Activated CD4-positive, CD25-positive, alpha-beta regulatory T cell (primary cell): ENCODE measurements around the gene SEMA7A.

Source experiments
- DNase-seq, 4 experiments: peaks; one replicate each; lab custom pipeline; 2025; lab: John Stamatoyannopoulos, UW

SEMA7A gene

DNA sequence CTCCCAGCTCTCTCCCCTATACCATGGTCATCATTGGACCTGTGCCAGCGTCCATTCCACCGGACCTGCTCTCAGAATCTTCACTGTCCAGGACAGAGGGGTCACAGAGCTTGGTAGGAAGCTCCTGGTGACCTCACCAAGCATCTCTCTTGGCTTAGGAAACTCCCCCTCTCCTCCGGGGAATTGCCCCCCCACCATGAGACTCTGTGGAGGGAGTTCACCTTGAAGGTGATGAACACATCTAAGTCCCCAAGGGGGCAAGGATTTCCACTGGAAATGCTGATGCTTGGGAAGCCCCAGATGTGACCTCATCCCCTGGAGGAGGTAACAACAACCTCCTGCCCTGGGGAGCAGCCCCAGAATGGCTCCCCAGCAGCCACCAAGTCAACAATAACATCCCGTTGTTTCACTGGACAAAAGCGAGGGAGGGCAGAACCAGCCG, 3.2 kb downstream of the SEMA7A start:
- no peak for DNase-seq

DNA sequence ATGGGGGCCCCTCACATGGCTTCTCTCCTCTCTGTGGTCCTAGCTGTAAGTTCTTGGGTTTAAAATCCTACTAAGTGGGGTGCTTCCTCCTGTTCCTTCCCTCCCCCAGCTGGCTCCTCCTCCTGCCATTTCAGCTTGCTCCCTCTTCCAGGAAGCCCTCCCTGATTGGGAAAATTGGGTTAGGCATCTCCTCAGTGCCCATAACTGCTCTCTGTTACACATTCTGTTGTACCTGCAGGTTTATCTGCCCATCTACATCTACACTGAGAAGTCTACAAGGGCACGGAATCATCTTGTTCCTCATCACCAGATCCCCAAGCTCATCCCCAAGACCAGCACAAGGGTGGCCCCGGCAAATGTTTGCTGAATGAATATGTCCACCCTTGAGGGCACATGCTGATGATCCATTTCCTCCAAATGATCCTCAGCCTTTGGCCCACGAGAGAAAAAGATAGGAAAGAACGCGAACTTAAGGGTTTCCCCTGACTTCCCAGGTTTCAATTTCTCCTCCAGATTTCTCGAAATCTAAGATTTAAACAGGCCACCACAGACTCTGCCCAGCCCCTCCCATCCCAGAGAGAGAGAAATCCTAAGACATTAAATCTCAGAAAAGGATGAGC, 3.9 kb downstream of the SEMA7A start:
- no peak for DNase-seq

DNA sequence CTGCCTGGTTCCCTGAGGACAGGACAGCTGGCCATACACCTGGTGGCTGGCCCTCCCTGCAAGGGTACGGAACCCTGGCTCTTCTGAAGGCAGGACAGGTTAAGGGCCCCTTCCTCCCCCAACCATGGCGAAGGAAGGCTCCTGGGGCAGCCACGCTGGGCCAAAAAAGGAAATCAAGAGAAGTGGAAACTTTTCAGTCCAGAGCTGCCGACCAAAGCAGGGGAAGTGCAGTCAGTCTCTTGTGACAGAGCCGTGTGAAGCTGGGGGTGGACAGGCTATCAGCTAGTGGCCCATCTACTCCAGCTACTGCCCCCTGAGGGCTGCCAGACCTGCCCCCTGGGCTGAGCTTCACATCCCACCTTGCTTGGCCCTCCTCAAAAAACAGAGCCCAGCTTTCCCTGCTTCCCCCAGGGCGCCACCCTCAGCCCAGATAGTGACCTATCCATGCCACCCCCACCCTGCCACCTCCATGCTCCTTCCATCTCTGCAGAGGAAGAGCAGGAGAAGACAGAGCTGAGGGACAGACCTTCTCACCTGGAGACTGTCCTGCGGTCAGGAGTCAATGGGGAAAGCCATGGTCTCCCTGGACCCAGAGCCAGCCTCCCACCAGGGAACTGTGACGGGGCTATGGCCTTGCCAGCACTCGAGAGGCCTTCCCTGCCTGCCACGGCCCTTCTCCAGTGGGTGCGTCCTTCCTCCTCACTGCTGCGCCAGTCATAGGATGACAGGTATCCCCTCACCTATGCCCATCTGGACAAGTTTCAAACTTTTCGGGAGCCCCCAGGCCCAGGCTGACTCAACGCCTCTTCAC, 4.6 kb downstream of the SEMA7A start:
- DNase-seq: no peak

DNA sequence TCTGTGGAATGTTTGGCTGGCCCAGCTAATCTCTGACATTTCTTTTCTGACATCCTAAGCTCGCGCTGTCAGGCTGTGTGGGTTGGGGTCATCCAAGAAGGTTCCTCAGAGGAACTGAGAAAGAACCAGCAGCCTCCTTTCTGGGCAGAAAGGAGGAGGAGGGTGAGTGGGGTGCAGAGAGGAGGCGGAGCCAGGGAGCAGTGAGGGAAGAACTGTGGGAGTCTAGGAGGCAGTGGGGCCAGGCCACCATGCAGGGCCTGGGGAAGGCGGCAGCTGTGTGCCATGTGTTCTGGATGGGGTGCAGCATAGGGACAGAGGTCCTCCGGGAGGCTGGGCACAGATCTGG, 5.3 kb downstream of the SEMA7A start:
- DNase-seq: no peak

DNA sequence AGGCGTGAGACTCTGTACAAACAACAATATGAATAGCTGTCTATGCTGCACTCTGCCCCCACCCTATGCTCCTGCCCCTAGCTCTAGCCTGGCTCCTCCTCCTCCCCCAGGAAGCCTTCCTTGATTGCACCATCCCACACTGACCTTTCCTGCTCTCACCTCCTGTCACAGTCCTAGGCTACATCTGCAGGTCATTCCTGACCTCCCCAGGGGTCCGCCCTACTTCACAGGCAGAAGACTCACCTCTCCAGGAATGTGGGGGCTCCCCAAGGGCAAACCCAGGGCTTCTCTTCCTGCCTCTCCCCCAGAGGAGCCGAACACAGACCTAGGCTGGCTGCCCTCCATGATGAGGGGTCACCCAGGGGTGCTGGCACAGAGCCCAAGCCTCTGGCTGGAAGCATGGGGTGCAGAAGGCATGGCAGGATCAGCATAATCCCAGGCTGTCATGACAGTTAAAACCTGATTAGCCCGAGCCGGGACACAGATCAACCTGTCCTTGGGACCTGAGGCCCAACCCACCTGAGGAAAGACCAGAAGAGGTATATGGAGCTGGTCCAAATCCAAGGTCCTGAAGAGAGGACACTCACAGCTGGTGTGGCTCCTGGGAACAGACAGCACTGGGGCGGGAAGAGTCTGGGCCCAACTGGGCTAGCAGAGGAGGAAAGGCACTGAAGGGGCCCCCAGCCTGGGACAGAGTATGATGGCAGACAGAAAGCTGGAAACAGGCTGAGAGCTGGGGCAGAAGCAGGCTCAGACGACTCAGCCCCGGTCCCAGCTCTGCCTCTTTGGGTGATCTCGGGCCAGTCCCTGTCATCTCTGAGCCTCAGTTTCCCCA, 5.9 kb downstream of the SEMA7A start:
- no peak for DNase-seq

DNA sequence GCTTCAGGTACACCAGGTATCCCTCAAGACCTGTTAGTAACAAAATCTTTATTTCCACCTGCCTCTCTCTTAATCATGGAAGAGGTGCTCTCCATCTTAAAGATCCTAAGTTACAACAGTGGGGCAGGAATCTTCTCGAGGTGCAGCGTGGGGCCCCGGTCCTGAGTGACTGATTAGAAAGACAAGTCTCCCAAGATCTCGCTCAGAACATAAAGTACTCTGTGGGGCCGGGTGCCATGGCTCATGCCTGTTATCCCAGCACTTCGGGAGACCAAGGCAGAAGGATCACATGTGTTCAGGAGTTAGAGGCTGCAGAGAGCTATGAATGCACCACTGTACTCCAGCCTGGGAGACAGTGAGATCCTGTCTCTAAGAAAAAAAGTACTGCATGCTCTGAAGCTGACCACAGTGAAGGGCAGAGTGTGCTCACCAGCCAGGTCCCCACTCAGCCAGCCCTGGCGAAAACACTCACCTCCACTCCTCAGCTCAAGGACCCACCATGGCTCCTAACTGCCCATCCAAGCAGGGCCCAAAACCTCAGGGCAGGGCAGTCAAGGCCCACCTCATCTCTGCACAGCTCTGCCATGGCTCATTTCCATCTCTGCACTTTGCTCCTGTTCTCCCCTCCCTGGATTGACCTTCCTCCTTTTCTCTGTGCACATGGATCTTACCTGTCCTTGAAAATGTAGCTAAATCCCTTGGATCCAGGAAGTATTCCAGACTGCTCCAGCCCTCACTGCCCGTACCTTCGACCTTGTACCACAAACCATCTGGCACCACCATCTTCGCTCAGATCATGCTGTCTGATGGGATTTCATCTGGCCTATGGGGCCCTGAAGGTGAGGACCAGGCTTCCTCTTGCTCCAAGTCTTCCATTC, 7.1 kb downstream of the SEMA7A start:
- DNase-seq: no peak

DNA sequence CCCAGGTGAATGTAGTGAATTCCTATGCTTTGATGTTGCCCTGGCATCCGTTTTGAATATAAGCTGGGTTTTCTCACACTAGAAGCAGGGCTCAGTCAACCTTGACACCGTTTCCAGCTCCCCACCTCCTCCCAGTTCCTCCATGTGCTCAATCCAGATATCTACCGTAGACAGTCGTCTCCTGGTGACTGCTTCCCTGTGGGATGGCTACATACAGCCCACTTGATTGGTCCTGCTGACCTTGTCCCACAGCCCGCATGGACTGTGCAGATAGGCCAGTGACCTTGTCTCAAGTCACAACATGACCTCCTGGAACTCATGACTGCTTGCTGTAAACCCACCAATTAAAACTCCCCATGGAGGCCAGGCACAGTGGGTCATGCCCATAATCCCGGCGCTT, 8.1 kb downstream of the SEMA7A start:
- no peak for DNase-seq

DNA sequence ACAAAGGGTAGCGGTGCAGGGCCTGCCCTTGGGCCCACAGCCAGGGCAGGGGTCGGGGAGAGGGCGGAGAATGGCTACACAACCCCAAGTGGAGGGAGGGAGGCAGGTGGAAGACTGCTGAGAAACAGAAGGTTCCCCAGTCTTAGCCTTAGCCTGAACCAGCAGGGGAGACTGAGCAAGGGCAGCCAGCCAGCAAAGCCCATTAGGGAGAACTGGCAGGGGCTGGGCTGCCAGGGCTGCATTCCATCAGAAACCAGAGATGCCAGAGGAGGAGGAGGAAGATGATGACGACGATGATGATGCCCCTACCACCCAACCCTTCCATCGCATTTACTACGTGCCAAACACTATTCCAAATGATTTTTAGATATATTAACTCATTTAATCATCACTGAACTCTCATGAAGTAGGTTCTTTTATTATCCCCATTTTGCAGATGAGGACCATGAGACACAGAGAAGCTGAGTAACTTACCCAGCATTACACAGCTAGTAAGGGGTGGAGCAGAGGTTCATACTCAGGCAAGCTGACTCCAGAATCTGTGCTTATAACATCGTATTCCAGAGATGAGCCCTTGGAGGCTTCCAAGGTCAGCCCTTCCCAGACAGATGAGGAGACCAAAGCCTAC, 8.7 kb downstream of the SEMA7A start:
- DNase-seq: no peak

DNA sequence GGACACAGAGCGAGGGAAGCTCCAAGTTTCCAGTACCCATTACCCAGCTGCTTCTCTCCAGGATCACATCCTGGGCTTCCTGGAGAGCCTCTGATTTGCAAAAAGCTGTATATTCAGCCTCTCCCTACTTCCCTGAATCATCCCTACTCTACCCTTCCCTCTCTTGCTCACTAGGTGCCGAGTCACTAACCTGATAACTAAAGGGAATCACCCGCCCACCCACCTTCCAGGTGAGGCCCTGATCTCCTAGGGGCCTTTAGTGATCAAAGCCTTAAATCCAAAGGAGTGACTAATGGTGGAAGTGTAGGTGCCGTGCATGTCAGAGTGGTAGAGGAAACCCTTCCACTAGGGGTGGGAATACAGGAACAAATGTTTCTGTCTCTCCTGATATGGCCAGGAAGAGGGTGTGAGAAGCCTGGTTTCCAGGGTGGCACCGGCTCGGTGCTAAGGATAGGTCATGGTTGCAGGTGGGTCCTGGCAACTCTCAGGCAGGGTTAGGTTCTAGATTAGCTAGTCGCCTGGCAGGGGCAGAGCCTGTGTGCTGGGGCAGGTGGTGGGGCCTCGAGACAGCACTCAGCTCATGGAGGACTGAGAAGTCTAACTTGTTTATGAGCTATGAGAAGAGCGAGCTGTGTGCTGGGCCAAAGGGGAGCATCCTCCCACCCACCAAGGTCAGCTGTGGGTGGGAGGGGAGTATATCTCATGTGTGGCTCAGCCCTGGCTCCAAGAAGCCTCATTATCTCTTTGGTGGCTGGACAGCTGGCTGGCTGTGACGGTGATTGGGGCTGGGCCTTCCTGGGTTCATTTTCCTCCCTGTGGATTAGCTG, 10.1 kb downstream of the SEMA7A start:
- no peak for DNase-seq

DNA sequence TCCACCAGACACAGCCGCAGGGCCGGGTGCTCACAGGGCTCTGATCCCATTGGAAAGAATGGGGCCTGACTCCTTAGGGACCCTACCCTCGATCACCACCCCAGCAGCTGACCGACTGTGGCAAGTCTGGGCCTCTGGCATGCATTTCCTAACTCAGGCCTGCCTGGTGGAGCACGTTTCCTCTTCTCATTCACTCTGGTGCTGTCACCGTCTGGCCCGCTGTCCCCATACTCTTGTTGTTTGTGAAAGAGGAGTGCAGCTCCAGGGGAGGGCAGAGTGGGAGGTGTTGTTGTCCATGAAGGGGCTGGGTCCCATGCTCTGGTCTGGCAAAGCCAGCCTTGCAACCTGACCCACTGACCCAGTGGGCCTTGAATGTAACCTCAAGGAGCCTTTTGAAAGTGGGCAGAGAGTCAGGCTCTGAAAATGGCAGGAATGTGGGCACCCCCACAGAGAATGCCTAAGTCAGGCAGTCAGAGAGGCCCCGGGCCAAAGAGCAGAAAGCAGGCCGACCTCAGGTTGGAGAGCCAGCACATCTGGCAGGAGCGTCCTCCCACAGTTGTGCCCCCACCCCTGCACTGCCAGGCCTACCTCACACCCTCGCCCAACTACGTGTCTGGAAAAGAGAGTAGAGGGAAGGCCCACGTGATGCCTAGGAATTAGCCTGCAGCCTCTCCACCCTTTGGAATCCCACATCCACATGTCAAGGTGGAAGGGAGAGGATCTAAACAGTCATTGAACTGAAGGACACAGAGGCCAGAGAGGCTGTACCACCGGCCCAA, 10.9 kb downstream of the SEMA7A start:
- DNase-seq: no peak

DNA sequence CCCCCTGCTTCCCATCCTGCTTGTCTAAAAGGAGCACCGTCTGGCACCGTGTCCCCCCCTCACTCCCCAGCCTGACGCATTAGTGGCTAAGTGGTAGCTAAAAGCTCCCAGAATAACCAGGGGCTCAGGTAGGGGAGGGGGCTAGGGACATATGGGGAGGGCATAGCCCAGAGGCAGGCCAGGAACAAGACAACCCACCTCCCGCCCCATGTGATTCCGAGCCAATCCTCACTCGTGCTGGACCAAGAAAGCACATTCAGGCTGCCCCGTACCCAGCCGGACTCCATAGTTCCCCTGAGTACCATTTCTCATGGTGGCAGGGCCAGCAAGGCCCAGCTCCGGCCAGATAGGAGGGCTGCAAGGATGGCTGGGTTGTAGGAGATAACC, 11.5 kb downstream of the SEMA7A start:
- DNase-seq: no peak

DNA sequence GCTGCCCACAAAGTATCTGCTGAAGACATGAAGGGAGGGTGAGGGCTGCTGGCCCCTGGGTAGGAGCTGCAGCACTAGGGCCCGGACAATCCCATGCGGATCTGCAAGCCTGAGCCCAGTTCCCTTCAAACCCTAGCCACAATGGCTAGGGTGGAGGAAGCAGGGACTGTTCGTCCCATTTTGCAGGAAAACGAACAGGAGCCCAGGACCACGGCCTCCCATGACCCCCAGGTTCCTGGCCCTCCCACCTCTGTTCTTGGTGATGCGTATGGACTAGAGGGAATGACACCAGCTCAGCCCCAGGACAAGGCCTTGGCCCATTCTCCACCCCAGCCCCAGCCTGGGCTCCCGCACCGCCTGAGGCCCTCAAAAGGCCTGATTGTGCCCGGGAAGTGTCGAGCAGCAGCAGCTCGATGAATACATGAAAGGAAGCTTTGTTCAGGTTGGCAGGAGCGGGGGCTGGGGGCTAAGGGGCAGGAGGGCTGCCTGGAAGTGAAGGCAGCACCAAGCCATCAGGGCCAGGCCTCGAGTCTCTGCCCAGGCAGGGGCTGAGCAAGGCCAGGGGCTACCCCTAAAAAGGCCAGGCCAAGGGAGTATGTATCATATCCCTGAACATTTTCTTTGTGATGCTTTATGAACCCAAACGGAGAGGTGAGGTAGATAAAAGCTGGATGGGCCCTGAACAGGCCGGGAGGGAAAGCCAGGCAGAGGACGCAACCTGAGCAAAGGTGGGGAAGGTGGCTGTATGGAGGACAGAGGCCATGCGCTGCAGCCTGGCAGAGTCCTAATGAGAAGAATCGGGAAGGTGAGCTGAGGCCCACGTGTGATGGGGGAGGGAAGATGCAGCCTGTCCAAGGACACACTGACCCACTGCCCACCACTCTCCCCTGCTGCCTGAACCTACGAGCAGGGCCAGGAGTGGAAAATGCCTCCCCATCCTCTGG, 12.2 kb downstream of the SEMA7A start:
- no peak for DNase-seq

DNA sequence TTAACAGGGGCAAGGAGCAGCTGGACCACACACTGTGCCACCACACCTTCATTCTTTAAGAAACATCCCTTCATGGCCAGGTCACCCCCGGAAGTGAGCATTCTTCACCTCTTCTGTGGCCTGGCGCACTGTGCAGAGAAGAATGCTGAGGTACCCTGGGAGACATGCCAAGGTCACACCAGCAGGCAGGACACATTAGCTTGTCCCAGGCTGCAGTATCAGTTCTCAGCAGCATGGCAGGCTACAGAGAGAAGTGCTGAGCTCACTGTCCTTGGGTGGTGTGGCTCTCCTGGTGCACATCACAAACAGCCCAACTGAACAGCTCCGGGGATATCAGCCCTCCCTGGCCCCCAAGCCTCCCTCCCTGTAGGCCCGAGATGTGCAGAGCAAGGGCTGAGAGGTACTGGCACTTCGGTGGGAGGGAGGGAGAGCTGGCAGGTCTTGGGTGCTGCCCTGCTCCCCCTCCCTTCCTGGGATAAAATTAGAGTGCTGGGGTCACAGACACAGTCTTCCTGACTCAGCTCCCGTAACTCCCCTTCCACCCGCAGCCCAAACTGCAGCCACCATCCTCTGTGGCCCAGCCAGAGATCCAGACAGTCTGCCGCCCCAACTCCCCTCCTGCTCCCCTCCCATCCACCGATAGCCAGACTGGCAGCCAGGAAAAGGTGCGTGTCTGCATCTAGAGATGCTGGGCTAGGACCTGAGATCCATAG, 13.4 kb downstream of the SEMA7A start:
- DNase-seq: no peak

DNA sequence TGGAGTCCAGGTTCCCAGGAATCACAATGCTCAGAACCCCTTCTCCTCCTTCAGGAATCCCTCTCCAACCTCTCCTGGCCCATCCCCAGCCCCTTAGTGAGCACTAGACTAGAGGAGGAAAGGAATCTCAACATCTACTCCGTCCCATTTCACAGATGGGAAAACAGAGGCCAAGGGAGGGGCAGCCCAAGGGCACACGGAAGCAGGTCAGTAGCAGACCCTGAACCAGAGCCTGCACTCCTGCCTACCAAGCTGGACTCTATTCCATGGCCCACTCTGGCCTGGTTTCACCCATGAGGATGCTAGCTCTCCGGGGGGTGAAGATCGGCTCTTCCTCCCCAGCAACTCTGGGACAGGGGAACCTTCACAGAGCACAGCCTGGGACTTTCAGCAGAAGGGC, 14.3 kb downstream of the SEMA7A start:
- DNase-seq: no peak

DNA sequence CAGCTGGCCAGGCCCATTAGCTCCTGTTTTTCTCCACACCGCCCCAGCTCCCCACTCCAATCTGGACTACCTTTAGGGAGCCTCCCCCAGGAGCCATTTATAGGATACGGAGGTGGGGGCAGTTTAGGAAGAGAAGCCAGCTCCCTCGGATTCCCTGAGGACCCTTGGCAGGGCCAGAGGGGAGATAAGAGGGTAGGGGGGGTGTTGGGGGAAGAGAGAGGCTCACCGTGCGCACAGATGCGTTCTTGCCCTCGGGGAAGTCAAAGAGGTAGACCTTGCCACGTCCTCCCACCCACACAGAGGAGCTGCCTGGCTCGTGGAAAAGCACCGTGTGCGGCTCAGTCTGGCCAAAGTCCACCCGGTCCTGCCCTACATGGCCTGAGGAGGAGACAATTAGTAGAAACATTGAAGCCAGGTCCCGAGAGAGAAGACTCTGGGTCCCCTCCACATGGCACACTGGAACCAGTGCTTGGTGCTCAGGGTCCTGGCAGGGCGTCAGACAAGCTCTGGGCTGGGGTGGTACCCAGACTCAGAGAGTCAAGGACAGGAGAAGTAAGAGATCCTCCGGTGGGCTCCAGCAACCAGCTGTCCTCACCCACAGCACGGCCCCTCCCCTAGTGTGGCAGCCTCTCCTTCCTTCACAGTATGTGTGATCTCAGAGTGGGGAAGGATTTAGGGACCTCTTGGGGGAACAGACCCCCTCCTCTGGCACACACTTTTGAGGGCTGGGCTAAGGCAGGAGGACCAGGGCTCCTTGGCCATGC, 15.0 kb downstream of the SEMA7A start:
- no peak for DNase-seq

DNA sequence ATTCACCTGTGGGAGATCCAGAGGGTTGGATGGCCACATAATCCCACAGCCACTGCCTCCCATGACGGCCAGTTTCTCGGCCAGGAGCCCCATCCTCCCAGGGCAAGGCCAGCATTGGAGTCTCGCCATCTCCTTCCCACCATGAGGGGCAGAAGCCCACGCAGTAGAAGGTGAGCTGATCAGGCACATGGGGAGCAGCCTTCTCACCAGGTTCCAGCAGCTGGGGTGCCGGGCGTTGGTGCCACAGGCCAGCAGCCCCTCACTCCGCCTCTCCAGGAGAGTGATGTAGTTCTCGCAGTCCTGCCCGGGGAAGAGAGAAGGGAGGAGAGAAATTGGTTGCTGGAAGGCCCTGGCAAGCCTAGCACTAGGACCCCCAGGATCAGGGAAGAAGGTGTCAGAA, 16.1 kb downstream of the SEMA7A start:
- DNase-seq: no peak

DNA sequence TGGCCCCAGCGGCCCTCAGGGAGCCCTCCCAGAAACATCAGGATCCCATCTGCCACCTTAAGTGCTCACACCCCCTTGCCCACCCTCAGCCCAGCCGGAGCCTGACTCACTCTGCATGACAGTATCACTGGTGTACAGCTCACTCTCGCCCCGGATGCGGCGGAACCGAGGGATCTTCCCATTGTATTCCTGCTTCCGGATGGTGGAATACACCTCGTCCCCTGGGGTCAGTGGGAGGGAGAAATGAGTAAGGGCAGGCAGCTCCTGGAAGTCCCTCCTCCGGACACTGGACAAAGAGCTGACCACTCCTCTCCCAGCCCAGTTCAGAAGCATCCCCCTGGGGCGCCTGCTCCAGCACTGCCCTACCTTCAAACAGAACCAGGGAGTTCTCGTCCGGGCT, 16.5 kb downstream of the SEMA7A start:
- no peak for DNase-seq
